T-helper 2 cell treated with Interferon-gamma antibody and Interleukin-4, amounts not matched to agents 100 ng/mL and 5 ng/mL, for 36 hours (primary cell): ENCODE data around the gene CALML5. TPM values are rescaled to one million over a fixed set of nuclear protein-coding genes. Genes with fewer than 3 reads are reported as not detected.

Source experiments
- total RNA-seq: library from RNA; stranded (reverse); gene quantifications from 2 replicates; pipeline ENCODE4 v1.2.3, GENCODE V29; 2022

CALML5 gene
- total RNA-seq, 1 donor from 2014 or later: not detected

Other genes with a start within 250 kb of the CALML5 start
- gene UCN3, start 134.6 kb downstream of the CALML5 start, total RNA-seq: not detected in 2 replicates
- not detected in 2 replicates for gene TUBAL3, start 94.7 kb downstream of the CALML5 start, total RNA-seq
- 47.9 and 51.4 TPM in 2 replicates for gene NET1, start 87.0 kb downstream of the CALML5 start, total RNA-seq
- not detected in 2 replicates for gene CALML3, start 25.4 kb upstream of the CALML5 start, total RNA-seq
- 9.0 and 9.5 TPM in 2 replicates for gene ASB13, start 167.0 kb upstream of the CALML5 start, total RNA-seq
- 62.4 and 63.0 TPM in 2 replicates for gene TASOR2, start 185.3 kb upstream of the CALML5 start, total RNA-seq